ENCODE results near the gene MARCHF10. TPM values are rescaled to one million over a fixed set of nuclear protein-coding genes. Genes with fewer than 3 reads are reported as not detected.

MARCHF10 gene
- total RNA-seq, 1 donor from 2014 or later, result not detected

DNA sequence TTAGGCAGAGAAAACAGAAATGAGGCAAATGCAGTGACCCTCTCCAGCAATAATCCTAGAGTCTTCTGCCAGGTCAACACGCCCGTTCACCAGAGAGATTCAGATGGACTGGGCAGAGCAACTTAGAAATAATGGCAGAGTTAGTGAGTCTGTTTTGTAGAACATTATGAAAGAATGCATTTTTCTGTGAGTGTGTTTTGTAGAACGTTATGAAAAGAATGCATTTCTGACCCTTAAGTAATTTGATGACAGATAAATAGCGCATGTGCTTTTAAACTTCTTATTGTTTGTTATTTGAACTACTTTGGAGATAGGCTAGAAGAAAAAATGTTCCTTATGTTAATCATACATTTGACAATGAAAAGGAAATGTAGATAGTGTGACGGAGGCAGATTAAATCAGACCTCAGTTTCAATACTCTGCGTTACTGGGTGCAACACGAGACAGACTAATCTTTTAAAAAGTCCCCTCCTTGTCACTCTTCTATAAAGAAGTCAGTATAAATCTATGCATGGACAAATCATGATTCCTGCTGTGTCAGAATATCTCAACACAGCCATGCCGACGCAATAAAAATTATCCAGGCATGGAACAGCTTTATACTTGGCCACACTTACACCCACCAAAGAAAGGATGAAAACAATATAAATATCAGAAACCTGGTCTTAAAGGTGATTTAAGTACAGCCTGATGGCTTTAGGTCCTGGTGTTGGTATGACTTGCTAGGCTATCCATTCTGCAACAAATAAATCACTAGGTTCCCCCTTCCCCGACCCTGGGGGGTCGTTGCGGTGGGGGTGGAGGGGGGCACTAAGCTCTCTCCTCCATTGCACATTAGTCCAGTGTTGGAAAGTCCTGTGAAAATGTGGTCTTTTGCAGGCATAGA is 47.8 kb downstream of the MARCHF10 start:
- no peak for DNase-seq (ENCODE audit: low spot score)
- intact Hi-C loops (cut with DNase I), result no loop called here

DNA sequence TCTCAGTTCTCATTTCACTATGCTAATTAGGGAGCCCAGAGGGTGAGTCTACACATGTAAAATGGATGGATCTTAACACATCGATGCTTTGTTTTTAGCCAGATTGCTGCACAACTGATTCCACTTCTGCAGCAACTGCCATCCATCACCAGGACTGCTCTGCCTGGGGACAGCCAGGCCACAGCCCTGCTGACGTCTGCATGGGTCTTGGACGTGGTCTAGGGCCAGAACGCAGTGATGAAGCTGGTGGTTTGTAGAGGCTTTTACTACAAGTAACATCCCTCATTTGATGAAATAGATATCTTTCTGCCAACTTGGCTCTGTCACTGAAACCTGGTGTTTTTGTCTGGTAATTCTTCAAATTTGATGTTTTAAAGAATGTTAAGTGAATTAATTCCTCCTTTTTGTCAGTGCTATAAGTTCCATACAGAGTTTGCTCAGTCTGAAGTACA is 50.6 kb downstream of the MARCHF10 start:
- no peak for DNase-seq (ENCODE audit: low spot score)
- intact Hi-C loops (cut with DNase I), result no loop called here

DNA sequence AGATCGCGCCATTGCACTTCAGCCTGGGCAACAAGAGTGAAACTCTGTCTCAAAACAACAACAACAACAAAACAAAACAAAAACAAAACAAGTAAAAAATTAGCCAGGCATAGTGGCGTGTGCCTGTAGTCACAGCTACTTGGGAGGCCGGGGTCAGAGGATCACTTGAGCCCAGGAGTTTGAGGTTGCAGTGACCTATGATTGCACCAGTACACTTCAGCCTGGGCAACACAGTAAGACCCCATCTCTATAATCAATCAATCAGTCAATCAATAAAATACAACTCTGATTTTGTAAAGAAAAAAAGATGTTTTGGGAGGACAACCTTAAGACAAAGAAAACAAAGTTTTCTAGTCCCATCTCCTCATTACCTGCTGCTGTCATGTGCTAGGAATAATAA is 51.9 kb downstream of the MARCHF10 start:
- no peak for DNase-seq (ENCODE audit: low spot score)
- intact Hi-C loops (cut with DNase I), result no loop called here

DNA sequence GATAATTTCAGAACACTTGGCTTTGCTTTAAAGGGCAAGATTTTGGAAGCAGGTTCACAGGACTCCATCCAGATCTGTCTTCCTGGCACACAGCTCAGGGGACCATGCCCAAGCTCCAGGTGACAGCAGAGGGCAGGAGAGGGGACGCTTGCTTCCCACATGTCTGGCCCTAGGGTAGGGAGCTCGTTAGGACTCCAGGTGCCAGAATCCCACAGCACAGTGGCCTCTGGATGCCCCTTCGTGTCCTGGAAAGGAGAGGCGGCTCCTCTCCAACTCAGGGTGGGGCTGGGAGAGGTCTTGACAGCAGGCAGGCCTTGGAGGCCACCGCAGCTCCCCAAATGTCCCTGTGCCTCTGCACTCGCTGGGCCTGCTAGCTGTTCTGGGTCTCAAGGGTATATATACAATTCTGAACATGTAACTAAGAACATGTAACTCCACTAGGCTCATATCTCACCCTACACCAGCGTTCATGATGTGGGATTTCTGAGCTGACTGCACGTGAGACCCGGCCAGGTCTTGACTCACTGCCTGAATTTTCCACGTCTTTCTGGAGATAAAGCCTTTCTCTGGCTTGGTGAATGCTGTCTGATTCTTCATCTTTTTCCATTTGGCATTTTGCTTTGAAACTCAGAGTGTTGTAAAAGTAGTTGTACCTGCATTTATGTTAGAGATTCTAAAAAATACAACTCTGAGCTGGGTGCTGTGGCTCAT is 52.8 kb downstream of the MARCHF10 start:
- intact Hi-C loops (cut with DNase I), result no loop called here
- DNase-seq (ENCODE audit: low spot score), result no peak

DNA sequence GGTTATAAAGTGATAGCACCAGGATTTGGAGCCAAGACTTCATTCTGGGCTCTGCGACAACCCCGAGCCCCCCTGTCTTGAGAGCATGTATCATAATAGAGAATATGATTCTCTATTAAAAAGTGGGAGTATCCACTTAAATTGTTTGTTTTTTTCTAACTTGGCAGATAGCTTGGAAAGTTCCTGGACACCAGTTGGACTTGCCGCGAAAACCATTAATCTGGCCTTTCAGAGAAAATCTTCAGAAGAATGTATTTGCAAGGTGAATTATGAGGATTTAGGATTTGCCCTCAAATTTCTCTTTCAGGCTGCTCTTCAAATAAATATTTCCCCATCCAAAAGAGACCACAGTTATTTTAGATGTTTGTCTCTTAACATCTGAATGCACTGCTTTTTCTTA is 53.5 kb downstream of the MARCHF10 start:
- no peak for DNase-seq (ENCODE audit: low spot score)
- intact Hi-C loops (cut with DNase I), result no loop called here

DNA sequence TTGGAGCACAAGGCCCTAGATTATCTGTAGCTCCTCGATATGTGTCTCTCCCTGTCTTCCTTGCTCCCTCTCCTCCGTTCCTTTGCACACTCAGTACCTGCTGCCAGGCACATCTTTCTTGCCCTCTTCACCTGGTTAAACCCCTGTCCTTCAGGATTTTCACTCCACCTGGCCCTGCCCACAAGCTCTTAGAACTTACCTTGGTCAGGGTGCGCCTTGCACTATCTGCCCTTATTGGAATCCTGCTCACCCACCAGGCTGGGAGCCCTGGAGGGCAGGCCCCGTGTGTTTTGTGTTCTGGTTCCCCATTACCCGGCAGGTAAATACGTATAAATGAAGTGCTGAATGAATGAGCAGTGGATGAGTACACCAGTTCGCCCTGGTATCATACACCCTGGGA is 54.6 kb downstream of the MARCHF10 start:
- no peak for DNase-seq (ENCODE audit: low spot score)
- intact Hi-C loops (cut with DNase I), result no loop called here

DNA sequence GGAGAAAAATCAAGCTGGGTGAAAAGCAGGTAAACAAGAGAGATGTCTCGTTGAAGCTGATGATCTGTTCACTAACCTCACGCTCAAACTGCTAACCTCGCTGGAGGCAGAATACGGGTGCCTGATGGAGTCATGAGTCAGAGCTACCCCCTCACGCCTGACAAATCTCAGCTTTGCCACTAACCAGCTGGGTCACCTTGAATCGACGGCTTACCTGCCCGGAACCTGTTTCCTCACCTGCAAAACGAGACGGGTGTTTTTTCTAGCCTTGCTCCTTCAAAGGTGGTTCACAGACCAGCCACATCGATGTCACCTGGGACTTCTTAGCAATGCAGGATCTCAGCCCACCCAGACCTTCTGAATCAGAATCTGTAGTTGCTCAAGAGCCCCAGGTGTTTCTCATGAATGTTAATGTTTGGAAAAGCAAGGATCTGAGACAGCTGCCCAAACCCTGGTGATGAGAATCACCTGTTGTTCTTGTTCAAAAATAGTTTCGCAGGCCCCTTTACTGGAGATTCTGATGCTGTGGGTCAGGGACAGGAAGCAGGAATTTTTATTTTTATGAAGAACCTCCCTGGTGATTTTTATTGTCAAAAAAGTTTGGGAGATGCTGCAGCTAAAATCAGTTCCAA is 56.9 kb downstream of the MARCHF10 start:
- intact Hi-C loops (cut with DNase I), result no loop called here
- DNase-seq (ENCODE audit: low spot score), result no peak

DNA sequence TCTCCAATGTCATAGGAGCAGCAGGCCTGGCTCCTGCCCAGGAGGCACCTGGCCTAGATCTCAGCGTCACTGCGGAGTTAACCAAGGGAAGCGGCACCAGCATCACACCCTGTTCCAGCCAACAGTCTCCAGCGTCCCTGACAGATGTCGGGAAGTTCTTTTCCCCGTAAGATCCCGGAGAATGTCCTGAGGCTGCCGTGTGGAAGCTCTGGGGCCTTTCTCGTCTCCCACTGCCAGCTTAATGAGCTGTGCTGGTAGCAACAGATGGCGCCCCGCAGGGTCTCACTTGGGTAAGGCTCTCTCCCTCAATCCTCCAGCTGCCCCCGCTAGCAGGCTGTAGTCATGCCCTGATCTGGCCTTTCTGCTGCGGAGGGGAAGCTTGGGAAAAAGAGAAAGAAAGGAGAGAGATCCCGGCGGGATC is 57.5 kb downstream of the MARCHF10 start:
- no peak for DNase-seq (ENCODE audit: low spot score)
- intact Hi-C loops (cut with DNase I), result no loop called here

DNA sequence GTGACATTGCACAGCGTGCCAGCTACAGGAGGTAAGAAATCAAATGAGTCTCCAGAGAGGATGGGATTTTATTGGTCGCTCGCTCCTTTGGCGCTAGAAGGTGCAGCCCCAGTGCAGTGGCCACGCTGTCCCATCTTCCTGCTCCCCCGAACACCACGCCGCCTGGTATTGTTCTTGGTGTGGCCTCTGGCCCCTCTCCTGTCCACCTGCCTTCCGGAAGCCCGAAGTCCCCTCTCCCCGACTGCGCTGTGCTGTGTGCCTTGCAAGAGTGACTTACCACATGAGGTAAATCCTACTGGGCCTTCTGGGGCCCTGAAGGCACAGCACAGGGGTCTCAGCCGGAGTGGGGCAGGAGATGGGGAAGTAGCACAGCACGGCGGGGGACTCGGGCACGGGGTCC is 58.2 kb downstream of the MARCHF10 start:
- no peak for DNase-seq (ENCODE audit: low spot score)
- intact Hi-C loops (cut with DNase I), result no loop called here

DNA sequence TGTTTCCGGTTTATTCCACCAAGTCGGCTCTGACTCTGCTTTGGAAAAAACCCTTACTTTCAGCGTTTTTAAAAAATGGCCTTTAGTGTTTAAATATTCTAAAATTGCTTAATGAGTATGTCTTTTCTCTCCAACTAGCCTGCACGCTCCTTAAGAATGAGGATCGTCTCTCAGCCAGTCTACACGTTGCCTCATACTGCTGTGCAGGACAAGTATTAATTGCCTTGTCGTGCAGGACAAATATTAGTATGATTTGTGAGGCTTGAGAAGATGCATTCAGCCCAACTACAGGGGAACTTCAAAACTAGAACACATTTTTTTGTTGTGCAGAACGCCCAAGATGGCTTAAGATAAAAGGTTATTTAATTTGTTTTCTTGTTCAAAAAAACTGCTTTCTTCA is 61.2 kb downstream of the MARCHF10 start:
- intact Hi-C loops (cut with DNase I), result no loop called here
- no peak for DNase-seq (ENCODE audit: low spot score)

DNA sequence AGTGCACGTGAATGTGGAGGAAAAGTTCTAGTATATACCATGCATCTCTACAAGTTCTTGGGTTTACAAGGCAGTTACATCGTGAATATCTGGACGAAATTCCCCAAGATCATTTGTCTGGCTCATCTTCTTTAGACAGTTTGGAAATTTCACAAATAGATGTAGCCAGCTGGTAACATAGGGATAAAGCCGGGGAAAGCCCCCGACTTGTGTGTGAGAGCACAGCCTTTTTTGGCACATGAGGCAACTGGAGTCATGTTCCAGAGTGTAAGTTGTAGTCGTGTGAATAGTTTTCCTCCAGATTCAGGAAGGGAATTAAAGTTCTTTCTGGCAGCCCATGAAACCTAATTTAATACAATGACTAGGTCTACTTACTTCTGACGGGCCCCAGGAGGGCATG is 62.3 kb downstream of the MARCHF10 start:
- intact Hi-C loops (cut with DNase I), result no loop called here
- no peak for DNase-seq (ENCODE audit: low spot score)

DNA sequence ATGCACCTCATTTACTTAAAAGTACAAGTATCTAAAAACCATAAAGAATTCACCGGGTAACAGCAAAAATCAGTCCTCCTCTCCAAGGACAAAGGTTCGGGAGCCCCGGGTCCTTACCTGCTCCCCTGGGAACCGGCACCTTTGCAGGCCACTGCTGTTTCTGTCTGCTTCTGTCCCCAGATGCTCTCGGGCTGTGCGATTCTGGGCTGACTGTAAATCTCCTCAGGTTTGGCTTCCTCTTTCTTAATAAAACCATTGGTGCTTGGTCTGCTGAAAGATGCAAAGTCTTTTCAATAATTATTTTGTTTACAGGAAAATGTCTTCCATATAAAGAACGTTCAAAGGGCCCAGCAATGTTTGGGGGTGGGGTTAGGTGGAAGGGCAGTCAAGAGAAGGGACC is 63.9 kb downstream of the MARCHF10 start:
- intact Hi-C loops (cut with DNase I), result no loop called here
- DNase-seq (ENCODE audit: low spot score), result no peak

DNA sequence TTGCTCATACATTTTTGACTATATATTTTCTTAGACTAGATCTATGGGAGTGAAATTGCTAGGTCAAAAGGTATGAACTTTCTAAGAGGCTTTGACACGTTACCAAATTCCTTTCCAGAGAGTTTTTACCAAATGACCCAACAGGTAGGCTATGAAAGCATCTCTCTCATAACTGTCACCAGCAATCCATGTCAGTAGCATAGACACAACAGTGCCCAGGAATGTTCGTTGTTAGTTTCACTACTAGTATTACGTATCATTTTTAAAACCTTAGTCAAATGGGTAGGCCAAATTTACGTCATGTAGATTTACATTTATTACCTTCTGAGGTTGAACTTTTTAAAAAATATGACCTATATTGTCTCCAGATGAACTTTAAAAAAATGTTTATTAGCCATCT is 66.8 kb downstream of the MARCHF10 start:
- intact Hi-C loops (cut with DNase I), result no loop called here
- DNase-seq (ENCODE audit: low spot score), result no peak

DNA sequence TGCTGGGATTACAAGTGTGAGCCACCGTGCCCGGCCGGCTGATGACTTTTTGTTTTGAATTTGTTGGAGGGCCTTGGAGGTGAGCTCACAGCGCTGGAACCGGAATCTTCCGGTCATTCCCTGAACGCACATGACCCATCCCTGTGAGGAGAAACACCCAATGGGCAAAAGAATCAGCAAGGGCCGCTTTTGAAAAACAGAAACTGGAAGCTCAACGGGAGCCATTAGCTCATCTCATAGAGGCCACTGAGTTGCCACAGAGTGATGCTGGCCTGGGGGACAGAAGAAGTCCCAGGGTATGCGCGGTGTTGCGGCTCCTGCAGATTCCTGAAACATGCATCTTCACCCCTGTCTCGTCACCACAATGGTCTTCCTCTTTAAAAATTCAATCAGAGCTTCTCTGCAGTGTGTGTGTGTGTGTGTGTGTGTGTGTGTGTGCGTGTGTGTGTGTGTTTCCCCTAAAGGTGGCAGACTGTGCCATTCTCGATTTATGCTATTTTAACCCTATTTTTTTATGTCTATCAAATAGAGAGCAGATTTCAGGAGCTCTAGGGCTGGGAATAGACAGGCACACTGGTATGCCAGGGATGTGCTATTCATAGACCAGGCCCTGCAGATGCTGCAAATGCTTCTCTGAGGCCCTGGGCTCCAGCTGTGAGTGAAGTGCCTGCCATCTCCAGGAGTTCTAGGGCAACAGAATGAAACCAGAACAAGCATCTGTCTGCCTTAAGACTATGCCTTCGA is 68.3 kb downstream of the MARCHF10 start:
- no peak for DNase-seq (ENCODE audit: low spot score)
- intact Hi-C loops (cut with DNase I), result no loop called here

DNA sequence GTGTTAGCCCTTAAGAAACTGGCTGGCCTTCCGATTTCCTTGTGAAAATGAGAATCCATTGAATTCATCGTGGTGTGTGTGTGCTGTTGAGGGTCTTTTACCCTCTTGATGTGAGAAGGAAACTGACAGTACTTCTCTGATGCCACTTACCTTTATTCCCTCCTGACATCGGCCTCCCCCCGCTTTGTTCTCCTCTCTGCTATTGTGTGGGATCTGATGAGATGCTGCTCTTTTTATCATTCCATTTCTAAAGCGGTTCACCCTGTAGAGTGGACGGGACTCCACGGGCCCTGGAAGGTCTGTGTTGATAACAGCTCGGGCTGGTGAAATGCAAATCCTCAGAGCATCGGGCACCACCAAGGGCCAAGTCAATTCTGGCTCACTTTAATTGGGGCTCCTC is 69.8 kb downstream of the MARCHF10 start:
- no peak for DNase-seq (ENCODE audit: low spot score)
- intact Hi-C loops (cut with DNase I), result no loop called here

DNA sequence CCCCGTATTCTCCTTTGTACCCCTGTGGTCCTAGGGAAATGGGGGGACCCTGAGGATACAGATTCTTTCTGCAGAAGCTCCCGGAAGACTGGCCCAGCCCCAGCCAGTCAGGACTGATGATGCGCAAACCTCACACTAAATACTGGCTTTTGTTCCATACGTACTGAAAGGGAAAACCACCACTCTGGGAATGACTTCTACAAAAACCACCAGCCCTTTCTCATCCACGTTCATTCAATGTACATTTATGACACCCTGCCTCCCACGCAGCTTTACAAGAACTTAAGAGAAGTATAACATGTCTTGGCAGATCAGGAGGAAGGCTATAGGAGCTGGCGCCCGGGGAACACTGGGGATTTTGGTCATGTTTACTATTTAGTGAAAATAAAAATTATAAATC is 70.6 kb downstream of the MARCHF10 start:
- intact Hi-C loops (cut with DNase I), result no loop called here
- DNase-seq (ENCODE audit: low spot score), result no peak

DNA sequence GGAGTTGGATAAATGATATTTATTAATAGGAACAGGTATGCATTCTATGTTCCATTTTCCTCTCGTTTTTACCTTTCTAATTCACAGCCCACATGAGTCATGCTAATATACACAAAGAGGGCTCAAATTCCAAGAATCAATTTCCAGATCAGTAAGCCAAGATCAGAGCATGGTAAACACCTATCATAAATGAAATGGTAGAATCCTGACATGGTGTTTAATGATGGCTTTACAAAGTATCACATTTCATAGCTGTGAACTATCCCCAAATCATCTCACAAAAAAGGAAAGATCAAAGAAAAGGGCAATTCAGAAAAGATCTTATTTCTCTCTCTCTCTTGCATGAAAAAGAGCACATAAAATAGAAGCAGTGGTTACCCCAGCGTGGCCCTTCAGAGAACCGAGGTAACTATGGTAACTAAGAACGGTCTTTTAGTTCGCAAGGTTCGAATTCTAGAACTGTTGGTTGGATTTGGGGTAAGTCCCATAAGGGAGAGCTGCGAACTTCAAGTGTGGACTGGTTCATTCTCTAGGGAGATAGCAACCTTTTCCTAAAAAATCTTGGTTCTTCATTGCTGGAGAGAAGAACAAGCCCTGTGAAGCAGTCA is 73.0 kb downstream of the MARCHF10 start:
- DNase-seq (ENCODE audit: low spot score), result no peak
- intact Hi-C loops (cut with DNase I), result no loop called here

DNA sequence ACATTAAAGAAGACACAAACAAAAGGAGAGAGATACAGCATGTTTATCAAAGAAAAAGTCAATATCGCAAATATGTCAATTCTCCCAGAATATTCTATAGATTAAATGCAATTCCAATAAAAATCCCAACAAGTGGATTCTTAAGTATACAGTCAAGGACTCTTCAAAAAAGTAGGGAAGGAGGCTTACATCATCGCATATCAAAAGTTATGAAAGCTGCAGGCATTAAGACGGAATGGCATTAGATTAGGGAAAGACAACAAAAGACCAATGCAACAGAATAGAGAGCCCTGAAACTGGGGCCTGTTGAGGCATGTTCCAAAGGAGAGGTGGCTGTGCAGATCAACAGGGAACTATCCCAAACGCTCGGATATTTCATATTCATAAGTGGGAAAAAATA is 76.0 kb downstream of the MARCHF10 start:
- no peak for DNase-seq (ENCODE audit: low spot score)
- intact Hi-C loops (cut with DNase I), result no loop called here

DNA sequence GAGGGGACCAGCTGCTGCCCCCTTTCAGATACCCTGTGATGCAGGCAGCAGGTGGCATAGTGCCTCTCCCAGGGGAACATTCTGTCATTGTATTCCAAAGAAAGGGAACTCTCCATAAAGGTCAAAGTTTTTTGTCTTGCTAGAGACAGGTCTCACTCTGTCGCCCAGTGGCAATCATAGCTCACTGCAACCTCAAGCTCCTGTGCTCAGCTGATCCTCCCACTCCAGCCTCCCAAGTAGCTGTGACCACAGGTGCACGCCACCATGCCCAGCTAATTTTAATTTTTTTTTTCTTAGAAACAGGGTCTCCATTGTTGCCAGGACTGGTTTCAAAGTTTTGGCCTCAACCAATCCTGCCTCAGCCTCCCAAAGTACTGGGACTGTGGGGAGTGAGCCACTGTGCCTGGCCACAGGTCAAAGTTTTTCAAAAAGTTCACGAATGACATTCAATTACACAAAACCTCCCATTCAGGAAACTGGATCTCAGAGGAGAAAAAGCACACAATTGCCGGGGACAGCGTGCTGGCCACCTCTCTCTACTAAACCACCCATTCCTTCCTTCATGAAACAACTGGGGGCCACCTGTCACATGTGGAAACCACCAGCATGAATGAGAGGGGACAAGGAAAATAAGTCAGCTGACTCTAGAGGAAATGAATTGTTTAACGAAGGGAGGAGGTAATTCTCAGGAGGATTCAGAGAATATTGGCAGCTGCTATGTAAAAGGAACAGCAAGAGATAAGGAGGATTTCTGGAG is 80.0 kb downstream of the MARCHF10 start:
- DNase-seq (ENCODE audit: low spot score), result peak; percentile 61
- intact Hi-C loops (cut with DNase I), result no loop called here
